Measurements from ENCODE around the gene ACSS1.

The ACSS1 gene

GRCh38 chr20:25055711-25056495, 2.0 kb downstream of the ACSS1 start:
- no peak overlapping the region for H3K4me3 ChIP-seq (ENCODE audit: low read depth, low read length)
- no peak for DNase-seq (ENCODE audit: low read depth)
- TF ChIP-seq, protein P1, sequence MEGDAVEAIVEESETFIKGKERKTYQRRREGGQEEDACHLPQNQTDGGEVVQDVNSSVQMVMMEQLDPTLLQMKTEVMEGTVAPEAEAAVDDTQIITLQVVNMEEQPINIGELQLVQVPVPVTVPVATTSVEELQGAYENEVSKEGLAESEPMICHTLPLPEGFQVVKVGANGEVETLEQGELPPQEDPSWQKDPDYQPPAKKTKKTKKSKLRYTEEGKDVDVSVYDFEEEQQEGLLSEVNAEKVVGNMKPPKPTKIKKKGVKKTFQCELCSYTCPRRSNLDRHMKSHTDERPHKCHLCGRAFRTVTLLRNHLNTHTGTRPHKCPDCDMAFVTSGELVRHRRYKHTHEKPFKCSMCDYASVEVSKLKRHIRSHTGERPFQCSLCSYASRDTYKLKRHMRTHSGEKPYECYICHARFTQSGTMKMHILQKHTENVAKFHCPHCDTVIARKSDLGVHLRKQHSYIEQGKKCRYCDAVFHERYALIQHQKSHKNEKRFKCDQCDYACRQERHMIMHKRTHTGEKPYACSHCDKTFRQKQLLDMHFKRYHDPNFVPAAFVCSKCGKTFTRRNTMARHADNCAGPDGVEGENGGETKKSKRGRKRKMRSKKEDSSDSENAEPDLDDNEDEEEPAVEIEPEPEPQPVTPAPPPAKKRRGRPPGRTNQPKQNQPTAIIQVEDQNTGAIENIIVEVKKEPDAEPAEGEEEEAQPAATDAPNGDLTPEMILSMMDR (IDR thresholded peaks at IDR 0.05; ENCODE audit: low read depth, low read length), result no peak

DNA sequence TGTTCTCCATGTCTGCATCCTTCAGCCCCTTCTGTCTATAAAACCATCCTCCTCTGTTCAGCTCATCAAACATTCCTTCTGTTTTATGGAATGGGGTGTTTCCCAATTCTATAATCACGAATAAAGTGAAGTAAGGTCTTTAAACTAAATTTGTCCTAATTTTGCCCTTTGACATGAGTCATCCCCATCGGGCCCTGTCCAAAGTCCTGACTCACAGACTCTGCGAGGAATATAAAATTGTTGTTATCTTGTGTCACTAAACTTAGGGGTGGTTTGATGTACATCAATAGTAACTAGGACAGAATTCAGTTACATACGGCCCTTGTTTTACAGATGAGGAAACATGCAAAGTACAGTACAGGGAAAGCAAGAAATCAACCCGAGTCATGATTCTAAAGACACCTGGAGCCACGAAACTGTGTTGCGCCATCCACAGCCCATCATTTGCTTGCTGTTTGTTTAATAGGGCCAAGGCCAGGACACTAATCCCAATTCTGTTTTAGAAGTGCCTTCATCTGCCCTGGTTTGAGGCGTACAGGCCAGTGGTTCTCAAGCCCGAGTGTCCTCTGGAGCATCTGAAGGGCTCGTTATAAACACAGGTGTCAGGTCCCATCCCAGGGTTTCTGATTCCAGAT, 2.8 kb downstream of the ACSS1 start:
- TF ChIP-seq MYC (IDR thresholded peaks at IDR 0.05; ENCODE audit: low read depth, low read length) (no peak), POLR2A (IDR thresholded peaks at IDR 0.05; ENCODE audit: extremely low read depth, insufficient read length) (no peak)
- TF ChIP-seq, protein P1 (IDR thresholded peaks at IDR 0.05; ENCODE audit: low read depth, low read length), result no peak
- TF ChIP-seq, protein P2, sequence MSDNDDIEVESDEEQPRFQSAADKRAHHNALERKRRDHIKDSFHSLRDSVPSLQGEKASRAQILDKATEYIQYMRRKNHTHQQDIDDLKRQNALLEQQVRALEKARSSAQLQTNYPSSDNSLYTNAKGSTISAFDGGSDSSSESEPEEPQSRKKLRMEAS (IDR thresholded peaks at IDR 0.05; ENCODE audit: low read depth, low read length), result no peak
- no peak for DNase-seq (ENCODE audit: low read depth)
- H3K4me3 ChIP-seq (ENCODE audit: low read depth, low read length), result no peak overlapping the region

GRCh38 chr20:25054096-25054820, 3.7 kb downstream of the ACSS1 start:
- TF ChIP-seq, protein P1 (IDR thresholded peaks at IDR 0.05; ENCODE audit: low read depth, low read length), result no peak
- no peak for TF ChIP-seq MYC (IDR thresholded peaks at IDR 0.05; ENCODE audit: low read depth, low read length)
- TF ChIP-seq, protein P2 (IDR thresholded peaks at IDR 0.05; ENCODE audit: low read depth, low read length), result no peak
- TF ChIP-seq POLR2A (IDR thresholded peaks at IDR 0.05; ENCODE audit: extremely low read depth, insufficient read length), result no peak
- DNase-seq (ENCODE audit: low read depth), result no peak
- no peak overlapping the region for H3K4me3 ChIP-seq (ENCODE audit: low read depth, low read length)

DNA sequence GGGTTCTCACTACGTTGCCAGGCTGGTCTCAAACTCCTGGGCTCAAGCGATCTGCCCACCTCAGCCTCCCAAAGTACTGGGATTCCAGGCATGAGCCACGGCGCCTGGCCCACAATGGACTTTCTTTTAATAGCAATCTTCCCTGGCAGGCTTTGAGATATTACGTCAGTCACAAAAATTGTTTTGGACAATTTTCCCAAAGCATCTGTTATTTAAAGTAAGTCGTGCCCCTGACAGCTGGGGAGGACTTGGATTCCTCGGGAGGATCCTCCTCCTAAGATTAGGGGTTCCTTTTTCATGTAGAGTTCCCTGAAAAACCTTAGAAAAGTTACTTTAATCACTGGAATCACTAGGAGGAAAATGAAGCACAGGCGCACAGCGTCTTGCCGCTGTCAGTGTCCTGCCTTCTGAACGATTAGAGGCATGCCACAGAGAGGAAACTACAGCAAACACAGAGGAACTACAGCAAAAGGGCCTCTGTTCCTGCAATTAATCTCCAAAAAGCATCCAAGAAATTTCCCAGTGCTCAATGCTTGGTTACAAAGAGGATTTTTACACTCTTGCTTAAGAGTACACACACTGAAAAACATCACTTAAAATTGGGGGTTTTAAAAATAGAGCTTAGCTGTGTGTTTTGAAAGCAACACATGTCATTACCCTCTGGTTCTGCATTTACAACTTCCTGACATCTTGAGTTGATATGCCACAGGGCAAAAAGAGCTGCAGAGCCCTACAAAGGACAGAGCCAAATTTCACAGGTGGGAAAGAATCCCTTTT, 4.5 kb downstream of the ACSS1 start:
- TF ChIP-seq MYC (IDR thresholded peaks at IDR 0.05; ENCODE audit: low read depth, low read length) (no peak), POLR2A (IDR thresholded peaks at IDR 0.05; ENCODE audit: extremely low read depth, insufficient read length) (no peak)
- TF ChIP-seq, protein P1 (IDR thresholded peaks at IDR 0.05; ENCODE audit: low read depth, low read length), result no peak
- TF ChIP-seq, protein P2 (IDR thresholded peaks at IDR 0.05; ENCODE audit: low read depth, low read length), result no peak
- H3K4me3 ChIP-seq (ENCODE audit: low read depth, low read length), result no peak overlapping the region
- peak; percentile 28 for DNase-seq (ENCODE audit: low read depth)

- no peak for TF ChIP-seq POLR2A (IDR thresholded peaks at IDR 0.05; ENCODE audit: extremely low read depth, insufficient read length)
- TF ChIP-seq, protein P1 (IDR thresholded peaks at IDR 0.05; ENCODE audit: low read depth, low read length), result no peak
- no peak for TF ChIP-seq MYC (IDR thresholded peaks at IDR 0.05; ENCODE audit: low read depth, low read length)
- TF ChIP-seq, protein P2 (IDR thresholded peaks at IDR 0.05; ENCODE audit: low read depth, low read length), result no peak
- DNase-seq (ENCODE audit: low read depth), result no peak
- no peak overlapping the region for H3K4me3 ChIP-seq (ENCODE audit: low read depth, low read length)
These were observed 5.4 kb downstream of the ACSS1 start for GRCh38 chr20:25052255-25053194.
